ENCODE measurements around the gene HTRA3.
"Not testable (repeated sequence)": the region's sequence is repeated elsewhere in the genome, so short reads cannot be mapped to it uniquely, and the experiment has no call there.

HTRA3 gene

GRCh38 chr4:8343967-8344331 is 74.4 kb downstream of the HTRA3 start:
- no peak for DNase-seq (ENCODE audit: low read depth)

- no peak for DNase-seq (ENCODE audit: low read depth)
These were observed 74.8 kb downstream of the HTRA3 start for GRCh38 chr4:8344377-8344776.

GRCh38 chr4:8345053-8345945 is 75.7 kb downstream of the HTRA3 start:
- DNase-seq (ENCODE audit: low read depth), result no peak

GRCh38 chr4:8345946-8346814 is 76.6 kb downstream of the HTRA3 start:
- no peak for DNase-seq (ENCODE audit: low read depth)

- DNase-seq (ENCODE audit: low read depth), result no peak
These were observed 77.5 kb downstream of the HTRA3 start for GRCh38 chr4:8346838-8347605.

- no peak for DNase-seq (ENCODE audit: low read depth)
These were observed 78.1 kb downstream of the HTRA3 start for GRCh38 chr4:8347660-8348059.

- DNase-seq (ENCODE audit: low read depth), result no peak
These were observed 78.5 kb downstream of the HTRA3 start for GRCh38 chr4:8348071-8348470.

GRCh38 chr4:8349236-8349635 is 79.7 kb downstream of the HTRA3 start:
- not testable (repeated sequence) for DNase-seq (ENCODE audit: low read depth)

- no peak for DNase-seq (ENCODE audit: low read depth)
These were observed 80.2 kb downstream of the HTRA3 start for GRCh38 chr4:8349664-8350236.

- no peak for DNase-seq (ENCODE audit: low read depth)
These were observed 80.8 kb downstream of the HTRA3 start for GRCh38 chr4:8350352-8350751.

GRCh38 chr4:8350841-8351461 is 81.4 kb downstream of the HTRA3 start:
- DNase-seq (ENCODE audit: low read depth), result no peak

- DNase-seq (ENCODE audit: low read depth), result no peak
These were observed 82.4 kb downstream of the HTRA3 start for GRCh38 chr4:8351931-8352367.

- DNase-seq (ENCODE audit: low read depth), result no peak
These were observed 83.0 kb downstream of the HTRA3 start for GRCh38 chr4:8352368-8353157.

- DNase-seq (ENCODE audit: low read depth), result no peak
These were observed 83.7 kb downstream of the HTRA3 start for GRCh38 chr4:8353158-8353669.

- no peak for DNase-seq (ENCODE audit: low read depth)
These were observed 84.4 kb downstream of the HTRA3 start for GRCh38 chr4:8353912-8354453.

- no peak for DNase-seq (ENCODE audit: low read depth)
These were observed 85.8 kb downstream of the HTRA3 start for GRCh38 chr4:8355306-8355705.

- no peak for DNase-seq (ENCODE audit: low read depth)
These were observed 86.5 kb downstream of the HTRA3 start for GRCh38 chr4:8355864-8356565.
